NT2/D1 (cell line): Measurements from ENCODE around the gene MITF.

ENCODE experiments used
- SUZ12 ChIP-seq: IDR thresholded peaks from 2 replicates; pipeline ENCODE4 v1.6.1; 2011; ENCODE audit not compliant: insufficient read length, insufficient read depth; ENCODE audit errors: extremely low read depth
- YY1 ChIP-seq: IDR thresholded peaks from 2 replicates; pipeline ENCODE4 v1.6.1; 2011; ENCODE audit not compliant: insufficient read length, insufficient read depth
- ZNF274 ChIP-seq: IDR thresholded peaks from 2 replicates; pipeline ENCODE4 v1.6.1; 2011; ENCODE audit warnings: mild to moderate bottlenecking, low read depth, low read length

- TF ChIP-seq SUZ12 (no peak), ZNF274 (no peak), YY1 (no peak)
Observed at GRCh38 chr3:69825446-69825845, 86.2 kb downstream of the MITF start.
